HT1080 (cell line): ENCODE results near the gene MYOM1. TPM values are rescaled to one million over a fixed set of nuclear protein-coding genes. Genes with fewer than 3 reads are reported as not detected.

Experiments
- DNase-seq: peaks from one replicate; pipeline ENCODE4 v3.0.0-alpha.2; 2015; ENCODE audit warnings: low read depth
- total RNA-seq: library from RNA; depleted of rRNA; stranded (reverse); fragments of >200 nt; shearing (Covaris generic); gene quantifications from 2 replicates; pipeline ENCODE4 v1.2.3, GENCODE V29; 2014

The MYOM1 gene
- total RNA-seq, 1 experiment from 2014 or later: not detected

GRCh38 chr18:3119401-3120341 lies 100.1 kb downstream of the MYOM1 start:
- no peak for DNase-seq

GRCh38 chr18:3118195-3119010 lies 101.4 kb downstream of the MYOM1 start:
- no peak for DNase-seq

GRCh38 chr18:3117493-3118192 lies 102.1 kb downstream of the MYOM1 start:
- DNase-seq: no peak

- DNase-seq: no peak
These were observed 104.2 kb downstream of the MYOM1 start for GRCh38 chr18:3115447-3116030.

GRCh38 chr18:3114451-3114850 lies 105.3 kb downstream of the MYOM1 start:
- DNase-seq: no peak

GRCh38 chr18:3114026-3114425 lies 105.7 kb downstream of the MYOM1 start:
- no peak for DNase-seq

GRCh38 chr18:3111523-3112240 lies 108.1 kb downstream of the MYOM1 start:
- no peak for DNase-seq

- DNase-seq: no peak
These were observed 109.6 kb downstream of the MYOM1 start for GRCh38 chr18:3110034-3110752.

- DNase-seq: no peak
These were observed 112.0 kb downstream of the MYOM1 start for GRCh38 chr18:3107740-3108151.

- DNase-seq: peak; percentile 16
These were observed 115.3 kb downstream of the MYOM1 start for GRCh38 chr18:3104190-3105054.

GRCh38 chr18:3103576-3103975 lies 116.2 kb downstream of the MYOM1 start:
- DNase-seq: no peak

GRCh38 chr18:3102983-3103382 lies 116.8 kb downstream of the MYOM1 start:
- DNase-seq: no peak

- no peak for DNase-seq
These were observed 119.2 kb downstream of the MYOM1 start for GRCh38 chr18:3100498-3101132.

- DNase-seq: no peak
These were observed 120.4 kb downstream of the MYOM1 start for GRCh38 chr18:3099327-3099726.

- DNase-seq: no peak
These were observed 122.7 kb downstream of the MYOM1 start for GRCh38 chr18:3097082-3097481.

GRCh38 chr18:3095921-3096320 lies 123.8 kb downstream of the MYOM1 start:
- DNase-seq: no peak

- DNase-seq: no peak
These were observed 125.5 kb downstream of the MYOM1 start for GRCh38 chr18:3094338-3094684.

GRCh38 chr18:3093624-3094337 lies 126.0 kb downstream of the MYOM1 start:
- DNase-seq: no peak
